Mesodermal cell (in vitro differentiated cells): ENCODE data around the gene GATA6.
"Not testable (repeated sequence)": the region's sequence is repeated elsewhere in the genome, so short reads cannot be mapped to it uniquely, and the experiment has no call there.

Source experiments
- H3K27ac ChIP-seq: 2 replicates; pipeline ENCODE4 v1.7.0; 2013; ENCODE audit warnings: mild to moderate bottlenecking, low read depth, low read length, moderate library complexity; ENCODE audit not compliant: severe bottlenecking
- H3K36me3 ChIP-seq: 2 replicates; pipeline ENCODE4 v1.7.1; 2013; ENCODE audit warnings: mild to moderate bottlenecking, low read length, moderate library complexity; ENCODE audit not compliant: control insufficient read depth, insufficient read depth
- H3K4me1 ChIP-seq: one replicate; pipeline ENCODE4 v1.7.1; 2013; ENCODE audit warnings: mild to moderate bottlenecking, low read length; ENCODE audit not compliant: insufficient read depth, control insufficient read depth, poor library complexity, severe bottlenecking
- H3K4me3 ChIP-seq: 2 replicates; pipeline ENCODE4 v1.7.0; 2013; ENCODE audit warnings: low read length, control low read depth, mild to moderate bottlenecking; ENCODE audit not compliant: insufficient read depth, poor library complexity, severe bottlenecking; ENCODE audit errors: extremely low read depth
- H3K9me3 ChIP-seq: 2 replicates; pipeline ENCODE4 v1.7.1; 2013; ENCODE audit warnings: mild to moderate bottlenecking, low read length, moderate library complexity; ENCODE audit not compliant: control insufficient read depth
- WGBS, 2 experiments: methylation state at CpG; one replicate each; pipeline ENCODE4 v1.1.5; 2013; ENCODE audit warnings: missing lambda C conversion rate in 2 of 2; ENCODE audit not compliant: insufficient coverage in 2 of 2; 5-methylcytosine and 5-hydroxymethylcytosine counted together

Gene GATA6

DNA sequence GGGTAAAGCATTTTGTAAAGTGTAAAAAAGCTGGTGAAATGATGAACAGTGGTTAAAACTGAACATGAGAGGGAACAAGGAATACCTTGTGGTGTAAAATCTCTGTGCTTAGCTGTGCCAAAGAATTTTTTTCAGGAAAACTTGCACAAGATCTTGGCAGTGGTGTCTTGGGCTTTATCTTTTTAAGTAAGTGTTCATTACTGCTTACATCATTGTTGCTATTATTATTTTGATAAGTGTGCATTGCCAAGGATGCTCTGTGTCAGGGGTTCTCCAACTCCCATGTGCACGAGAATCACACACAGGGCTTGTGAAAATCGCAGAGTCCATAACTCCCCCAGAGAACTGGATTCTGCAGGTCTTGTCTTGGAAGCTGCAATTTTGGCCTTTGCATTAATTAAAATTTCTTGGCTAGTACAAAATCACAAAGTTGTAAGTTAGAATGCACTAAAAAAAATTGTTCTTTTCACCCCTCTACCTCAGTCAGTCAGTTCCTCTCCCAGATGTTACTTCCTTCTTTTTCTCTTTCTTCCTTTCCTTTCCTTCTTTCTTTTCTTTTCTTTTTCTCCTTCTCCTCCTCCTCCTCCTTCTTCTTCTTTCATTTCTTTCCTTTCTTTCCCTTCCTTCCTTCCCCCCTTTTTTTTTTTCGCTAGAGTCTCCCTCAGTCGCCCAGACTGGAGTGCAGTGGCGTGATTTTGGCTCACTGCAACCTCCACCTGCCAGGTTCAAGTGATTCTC, 37.8 kb downstream of the GATA6 start:
- Histone ChIP-seq H3K4me3 (no peak overlapping the region), H3K9me3 (no peaks in the 10 kb centered on the region), H3K27ac (no peak overlapping the region), H3K36me3 (peaks cover 8% of the 10 kb centered on the region), H3K4me1 (no peaks in the 10 kb centered on the region)
- 80 to 87% methylated on average over 3 to 4 of the region's 5 CpGs for WGBS, 2 experiments

DNA sequence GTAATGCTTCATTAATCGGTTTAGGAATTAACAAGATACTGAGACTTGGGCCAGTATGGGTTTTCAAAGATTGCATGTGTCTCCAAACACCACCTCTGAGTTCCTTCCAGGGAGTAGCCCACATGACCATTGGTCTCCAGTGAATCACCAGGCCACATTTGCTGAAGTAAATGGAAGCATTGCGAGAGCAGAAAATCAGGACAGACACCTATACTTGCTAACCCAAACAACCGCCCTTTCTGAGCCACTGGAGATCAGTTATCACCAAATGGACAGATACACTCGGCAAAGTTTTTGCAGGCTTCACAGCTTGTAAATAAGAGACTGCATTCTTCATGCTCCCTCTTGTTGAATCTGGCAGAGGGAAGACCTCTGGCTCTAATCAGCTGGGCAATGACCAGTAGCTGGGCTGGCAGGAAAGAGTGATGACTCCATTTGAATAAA, 40.9 kb downstream of the GATA6 start:
- H3K36me3 ChIP-seq, result no peaks in the 10 kb centered on the region
- H3K27ac ChIP-seq, result peak overlapping the region; percentile 66
- WGBS, 2 experiments, result 59 to 69% methylated on average over 3 of the region's 4 CpGs
- H3K9me3 ChIP-seq, result no peaks in the 10 kb centered on the region
- peaks cover 12% of the 10 kb centered on the region for H3K4me1 ChIP-seq
- H3K4me3 ChIP-seq, result no peak overlapping the region

DNA sequence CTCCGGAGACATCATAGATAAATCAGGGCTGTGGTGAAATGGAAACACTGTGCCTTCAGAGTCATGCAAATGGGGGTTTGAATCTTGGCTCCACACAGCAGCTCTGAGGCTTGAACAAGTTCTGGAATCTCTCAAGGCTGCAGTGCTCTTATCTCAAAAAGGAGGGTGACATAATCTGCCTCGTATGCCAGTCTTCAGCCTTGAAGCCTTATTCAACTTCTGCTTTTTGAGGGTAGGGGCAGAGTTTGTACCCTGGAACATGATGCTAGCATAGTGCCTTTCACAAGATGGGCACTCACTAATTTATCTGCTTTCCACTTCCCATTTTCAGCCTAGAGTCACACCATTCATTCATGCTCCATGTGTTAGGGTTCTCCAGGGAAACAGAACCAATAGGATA, 42.3 kb downstream of the GATA6 start:
- Histone ChIP-seq H3K27ac (no peak overlapping the region), H3K4me3 (no peak overlapping the region), H3K4me1 (peaks cover 12% of the 10 kb centered on the region), H3K36me3 (no peaks in the 10 kb centered on the region), H3K9me3 (no peaks in the 10 kb centered on the region)
- 36 to 92% methylated on average over 1 to 2 of the region's 2 CpGs for WGBS, 2 experiments

DNA sequence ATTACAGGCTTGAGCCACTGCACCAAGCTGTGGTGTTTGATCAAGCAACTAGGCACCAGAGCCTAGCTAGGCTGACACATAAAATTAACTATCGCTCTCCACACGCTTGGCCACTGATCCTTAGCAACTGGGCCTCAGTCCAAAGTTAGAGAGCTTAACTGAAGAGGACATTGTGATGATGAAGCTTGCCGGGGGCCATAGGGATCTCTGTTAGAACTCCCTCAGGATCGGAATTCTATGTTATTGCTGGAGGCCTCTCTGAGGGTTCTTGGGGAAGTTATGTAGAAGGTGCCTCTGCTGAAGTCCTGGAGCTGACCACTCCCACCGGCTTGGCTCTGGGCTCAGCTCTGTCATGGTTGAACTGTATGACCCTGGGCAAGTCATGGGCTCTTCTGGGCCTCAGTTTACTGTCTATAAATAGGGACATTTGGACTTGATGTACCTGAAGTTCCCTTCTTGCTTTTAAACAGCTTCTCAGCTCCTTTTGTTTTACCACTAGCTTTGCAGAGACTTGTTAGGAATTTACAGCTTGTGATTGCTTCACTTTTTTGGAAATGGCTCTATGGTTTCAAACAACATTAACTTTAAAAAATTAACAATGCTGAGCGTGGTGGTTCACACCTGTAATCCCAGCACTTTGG, 44.1 kb downstream of the GATA6 start:
- WGBS, 2 experiments, result 93 to 95% methylated on average over 4 to 5 of the region's 6 CpGs
- no peak overlapping the region for H3K27ac ChIP-seq
- H3K4me3 ChIP-seq, result no peak overlapping the region
- H3K9me3 ChIP-seq, result no peaks in the 10 kb centered on the region
- H3K4me1 ChIP-seq, result peaks cover 21% of the 10 kb centered on the region
- no peaks in the 10 kb centered on the region for H3K36me3 ChIP-seq

DNA sequence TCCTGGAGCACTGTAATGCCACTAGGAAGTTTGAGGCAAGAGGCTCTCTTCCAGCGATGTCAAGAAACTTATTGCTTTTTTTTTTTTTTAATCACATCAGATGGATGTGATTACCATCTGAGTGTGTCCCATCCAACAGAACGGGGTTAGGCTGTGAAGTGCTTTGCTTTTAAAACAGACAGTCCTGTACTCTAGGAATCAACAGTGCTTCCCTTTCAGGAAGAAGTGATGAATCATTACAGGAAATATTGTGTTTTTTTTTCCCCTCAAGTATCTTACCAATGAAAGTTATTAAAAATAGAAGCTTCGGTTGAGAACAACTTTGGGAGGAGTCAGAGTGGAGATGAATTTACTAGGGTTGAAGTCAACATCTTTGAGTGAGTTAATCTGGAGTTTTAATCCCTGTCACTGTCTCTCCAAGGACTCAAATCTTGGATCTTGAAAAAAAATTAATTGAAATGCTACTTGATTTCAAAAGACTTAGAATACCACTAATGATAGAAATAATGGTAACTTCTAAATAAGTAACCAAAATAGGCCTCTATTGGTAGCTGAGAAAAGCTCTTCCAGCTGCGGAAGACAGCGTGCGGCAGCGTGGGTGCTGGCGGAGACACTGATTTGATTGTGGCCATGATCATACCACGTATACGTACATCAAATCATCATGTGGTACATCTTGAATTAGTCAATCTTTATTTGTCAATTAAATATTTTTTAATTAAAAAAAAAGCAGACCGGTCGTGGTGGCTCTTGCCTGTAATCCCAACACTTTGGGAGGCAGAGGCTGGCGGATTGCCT, 45.5 kb downstream of the GATA6 start:
- Histone ChIP-seq H3K27ac (no peak overlapping the region), H3K4me3 (no peak overlapping the region), H3K9me3 (no peaks in the 10 kb centered on the region), H3K36me3 (no peaks in the 10 kb centered on the region), H3K4me1 (peaks cover 21% of the 10 kb centered on the region)
- 98 to 100% methylated on average over 1 to 8 of the region's 13 CpGs for WGBS, 2 experiments

DNA sequence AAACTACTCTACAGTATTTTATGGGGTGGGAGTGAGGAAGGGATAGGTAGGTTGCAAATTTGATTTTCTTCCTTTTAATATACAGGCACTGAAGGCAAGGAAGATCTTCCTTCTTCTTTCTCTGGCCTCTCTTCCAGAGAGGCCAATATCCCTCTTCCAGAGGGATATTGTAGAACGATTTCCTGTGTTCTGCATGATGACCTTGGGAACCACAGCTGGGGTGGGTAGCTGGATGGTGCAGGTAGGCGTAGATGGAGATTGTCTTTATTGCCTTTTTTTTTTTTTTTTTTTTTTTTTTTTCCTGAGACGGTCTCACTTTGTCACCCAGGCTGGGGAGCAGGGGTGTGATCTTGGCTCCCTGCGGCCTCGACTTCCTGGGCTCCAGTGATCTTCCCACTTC, 49.4 kb downstream of the GATA6 start:
- Histone ChIP-seq H3K4me3 (no peak overlapping the region), H3K36me3 (no peaks in the 10 kb centered on the region), H3K9me3 (no peaks in the 10 kb centered on the region), H3K4me1 (peaks cover 29% of the 10 kb centered on the region), H3K27ac (no peak overlapping the region)
- 100% methylated on average over 2 of the region's 5 CpGs; no CpG with 5 or more reads in 1 of the 2 experiments for WGBS, 2 experiments

DNA sequence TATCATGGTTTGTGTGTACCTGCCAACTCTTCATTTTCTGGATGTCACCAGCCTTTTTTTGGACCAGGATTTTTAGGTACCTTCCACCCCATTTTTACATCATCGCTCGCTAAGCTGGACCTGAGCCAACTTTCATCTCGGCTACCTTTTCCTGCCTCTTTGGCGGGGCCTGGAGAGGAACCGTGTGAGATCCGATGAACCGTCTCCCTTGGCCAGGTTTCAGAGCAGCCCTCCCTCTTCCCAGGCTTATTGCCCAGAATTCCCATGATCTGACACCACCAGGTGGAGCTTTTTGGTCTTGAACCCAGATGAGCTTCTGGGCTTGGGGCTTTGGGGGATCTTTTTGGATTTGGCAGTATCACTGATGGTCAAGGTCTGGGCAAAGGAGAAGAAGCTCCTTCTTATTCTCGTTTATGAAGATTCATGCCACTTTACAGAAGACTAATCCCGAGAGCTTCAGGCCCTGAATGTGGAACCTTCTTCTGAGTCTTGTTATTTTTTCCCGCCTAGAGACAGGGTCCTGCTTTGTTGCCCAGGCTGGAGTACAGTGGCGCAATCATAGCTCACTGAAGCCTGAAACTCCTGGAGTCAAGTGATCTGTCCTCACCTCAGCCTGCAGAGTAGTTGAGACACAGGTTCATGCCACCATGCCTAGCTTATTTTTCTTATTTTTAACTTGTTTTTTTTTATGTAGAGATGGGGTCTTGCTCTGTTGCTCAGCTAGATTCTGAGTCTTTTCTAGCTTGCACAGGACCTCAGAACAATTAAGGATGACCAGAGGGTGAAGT, 50.4 kb downstream of the GATA6 start:
- Histone ChIP-seq H3K9me3 (no peaks in the 10 kb centered on the region), H3K36me3 (no peaks in the 10 kb centered on the region), H3K4me3 (no peak overlapping the region), H3K27ac (no peak overlapping the region), H3K4me1 (peaks cover 28% of the 10 kb centered on the region)
- WGBS, 2 experiments, result 88 to 93% methylated on average over 8 to 9 of the region's 11 CpGs

DNA sequence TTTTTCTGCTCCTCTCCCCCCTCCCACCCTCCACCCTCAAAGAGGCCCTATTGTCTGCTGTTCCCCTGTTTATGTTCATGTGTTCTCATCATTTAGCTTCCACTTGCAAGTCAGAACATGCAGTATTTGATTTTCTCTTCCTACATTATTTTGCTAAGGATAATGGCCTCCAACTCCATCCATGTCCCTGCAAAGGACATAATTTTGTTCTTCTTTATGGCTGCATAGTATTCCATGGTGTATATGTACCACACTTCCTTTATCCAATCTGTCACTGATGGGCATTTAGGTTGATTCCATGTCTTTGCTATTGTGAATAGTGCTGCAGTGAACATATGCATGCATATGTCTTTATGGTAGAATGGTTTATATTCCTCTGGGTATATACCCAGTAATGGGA, 51.2 kb downstream of the GATA6 start:
- peaks cover 22% of the 10 kb centered on the region for H3K4me1 ChIP-seq
- not testable (repeated sequence) for H3K9me3 ChIP-seq, H3K36me3 ChIP-seq, H3K4me3 ChIP-seq, H3K27ac ChIP-seq

DNA sequence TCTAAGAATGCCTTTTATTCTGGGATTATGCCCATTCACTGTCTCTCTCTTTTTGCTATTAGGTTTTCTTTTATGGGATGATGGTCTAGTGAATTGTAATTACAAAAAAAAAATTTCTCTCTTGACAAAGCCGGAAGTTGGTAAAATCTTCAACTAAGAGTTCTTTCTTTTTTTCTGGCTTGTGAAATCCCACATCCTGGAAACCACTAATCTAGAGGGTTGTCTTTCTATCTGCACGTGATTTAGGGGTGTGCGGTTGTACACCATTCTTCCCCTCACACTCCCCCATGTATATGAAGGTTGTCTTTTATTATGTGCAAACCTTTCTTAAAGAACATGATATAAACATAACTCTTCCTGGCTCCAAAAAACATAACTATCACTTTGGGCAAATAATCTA, 52.0 kb downstream of the GATA6 start:
- Histone ChIP-seq H3K4me1 (peaks cover 22% of the 10 kb centered on the region), H3K27ac (no peak overlapping the region), H3K36me3 (no peaks in the 10 kb centered on the region), H3K4me3 (no peak overlapping the region), H3K9me3 (no peaks in the 10 kb centered on the region)
- no CpG with 5 or more reads among the region's 3 CpGs for WGBS, 2 experiments

DNA sequence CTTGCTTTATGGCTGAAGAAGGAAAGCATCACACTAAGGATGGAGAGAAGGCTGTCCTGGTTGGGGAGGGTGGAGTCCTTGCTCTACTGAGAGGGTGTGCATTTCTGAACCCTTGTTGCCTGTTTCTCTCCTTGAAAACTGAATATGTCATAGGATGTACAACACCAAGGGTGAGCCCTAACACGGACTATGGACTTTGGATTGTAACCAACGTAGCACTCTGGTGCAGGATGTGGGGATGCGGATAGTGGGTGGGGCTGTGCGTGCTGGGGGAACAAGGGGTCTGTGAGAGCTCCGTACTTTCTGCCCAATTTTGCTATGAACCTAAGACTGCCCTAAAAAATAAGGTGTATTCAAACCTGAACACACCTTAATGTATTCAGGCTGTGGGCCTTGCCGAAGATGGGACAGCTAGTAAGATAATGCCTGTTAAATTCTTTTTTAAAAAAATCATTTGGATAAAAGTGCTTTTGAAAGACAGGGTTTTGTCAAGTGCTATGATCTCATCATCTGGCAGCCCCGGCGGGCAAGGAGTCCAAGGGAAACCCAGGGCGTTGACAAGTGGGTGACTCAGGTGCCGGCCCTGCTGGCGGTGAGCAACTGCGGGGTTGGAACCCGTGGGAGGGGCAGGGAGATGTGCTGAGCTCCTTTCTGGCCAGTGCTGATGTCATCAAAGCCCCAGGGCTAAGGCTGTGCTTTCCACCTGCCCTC, 54.0 kb downstream of the GATA6 start:
- Histone ChIP-seq H3K36me3 (no peaks in the 10 kb centered on the region), H3K4me1 (peaks cover 14% of the 10 kb centered on the region), H3K4me3 (no peak overlapping the region), H3K9me3 (no peaks in the 10 kb centered on the region), H3K27ac (no peak overlapping the region)
- WGBS, 2 experiments, result 56 to 58% methylated on average over 8 to 12 of the region's 13 CpGs
